Tibial nerve (tissue), 4 donors: Measurements from ENCODE around the gene PCED1A.

ENCODE experiments used
- CTCF ChIP-seq, 5 experiments: fragments of 200-600 bp in 3 of 5; fragments of 450-650 bp in 2 of 5; sonication (generic) in 3 of 5; IDR thresholded peaks; one replicate each; pipeline ENCODE4 v1.5.1; 2016 to 2019; ENCODE audit warnings: antibody characterized with exemption in 5 of 5, mild to moderate bottlenecking in 3 of 5, moderate library complexity in 2 of 5
- EP300 ChIP-seq, 2 donors: sonication (generic); formaldehyde crosslinking; IDR thresholded peaks; one replicate each; pipeline ENCODE4 v1.6.1; 2017; ENCODE audit warnings: antibody characterized with exemption in 2 of 2, mild to moderate bottlenecking in 1 of 2
- POLR2A ChIP-seq, 2 donors: fragments of 450-650 bp; IDR thresholded peaks; one replicate each; pipeline ENCODE4 v1.6.1; 2017; ENCODE audit warnings: antibody characterized with exemption in 2 of 2, mild to moderate bottlenecking in 2 of 2, moderate library complexity in 2 of 2

GRCh38 chr20:2829376-2829775 lies 11.1 kb downstream of the PCED1A start:
- TF ChIP-seq CTCF (IDR thresholded peaks at IDR 0.05), result no peak
- no peak for TF ChIP-seq POLR2A (IDR thresholded peaks at IDR 0.05)
- TF ChIP-seq EP300 (IDR thresholded peaks at IDR 0.05), result no peak
